Testis (tissue), 3 donors: ENCODE measurements around the gene TLCD5. TPM values are rescaled to one million over a fixed set of nuclear protein-coding genes. Genes with fewer than 3 reads are reported as not detected.

Source experiments
- DNase-seq: peaks from one replicate; pipeline ENCODE4 v3.0.0-alpha.2; 2019
- H3K27ac ChIP-seq, 2 donors: fragments of 200-600 bp; sonication (generic); one replicate each; pipeline ENCODE4 v1.5.1; 2019
- H3K27me3 ChIP-seq: fragments of 200-600 bp; sonication (generic); one replicate; pipeline ENCODE4 v1.5.1; 2019
- H3K36me3 ChIP-seq: fragments of 200-600 bp; sonication (generic); one replicate; pipeline ENCODE4 v1.5.1; 2017; ENCODE audit warnings: low read depth; ENCODE audit errors: missing control alignments
- H3K4me1 ChIP-seq: fragments of 200-600 bp; sonication (generic); one replicate; pipeline ENCODE4 v1.5.1; 2019
- H3K4me3 ChIP-seq, 2 donors: fragments of 200-600 bp; sonication (generic); one replicate each; pipeline ENCODE4 v1.5.1; 2017 to 2019
- H3K9me3 ChIP-seq: fragments of 200-600 bp; sonication (generic); one replicate; pipeline ENCODE4 v1.5.1; 2017
- CTCF ChIP-seq, 3 experiments: fragments of 450-650 bp in 2 of 3; fragments of 200-600 bp in 1 of 3; sonication (generic) in 1 of 3; IDR thresholded peaks; one replicate each; pipeline ENCODE4 v1.5.1; 2016 to 2019; ENCODE audit warnings: antibody characterized with exemption in 3 of 3, mild to moderate bottlenecking in 2 of 3, moderate library complexity in 1 of 3
- POLR2A ChIP-seq: fragments of 450-650 bp; IDR thresholded peaks from one replicate; pipeline ENCODE4 v1.6.1; 2017; ENCODE audit warnings: antibody characterized with exemption, mild to moderate bottlenecking, moderate library complexity
- WGBS, 2 donors: methylation state at CpG; one replicate each; pipeline ENCODE4 v1.1.5; 2018; 5-methylcytosine and 5-hydroxymethylcytosine counted together
- intact Hi-C: fragments of 100-400 bp; cut with DNase I; formaldehyde crosslinking; loops from one replicate; pipeline ENCODE4 v1.15.1; 2023; ENCODE audit warnings: low total_unique reads
- polyA plus RNA-seq: library from polyadenylated mRNA; stranded (reverse); fragments of 350-450 nt; fragmentation: Illumina TruSeq; extraction: RNeasy Lipid Tissue Mini Kit (QIAGEN cat#74804); gene quantifications from one replicate; pipeline ENCODE4 v1.2.3, GENCODE V29; 2014; ENCODE audit warnings: low read depth, low replicate concordance; ENCODE audit not compliant: insufficient read depth
- total RNA-seq, 2 donors: library from RNA; depleted of rRNA; stranded (reverse); fragments of >200 nt; gene quantifications; one replicate each; pipeline ENCODE4 v1.2.3, GENCODE V29; 2016

The TLCD5 gene
- total and polyA plus RNA-seq, 3 donors from 2014 or later = 7.9 to 14.0 (median 12.6) TPM

GRCh38 chr11:120334894-120335462 lies 9.9 kb downstream of the TLCD5 start:
- DNase-seq = peak; percentile 84
- Histone ChIP-seq H3K4me3 (peak overlapping the region; percentile 92), H3K27ac (peak overlapping the region; percentile 73 to 97), H3K27me3 (no peaks in the 10 kb centered on the region), H3K4me1 (peaks cover 20% of the 10 kb centered on the region), H3K36me3 (no peaks in the 10 kb centered on the region), H3K9me3 (no peaks in the 10 kb centered on the region)
- intact Hi-C loops = no loop called here
- TF ChIP-seq CTCF (IDR thresholded peaks at IDR 0.05) = peak; percentile 49 to 74 (median 55)
- TF ChIP-seq POLR2A = no peak
- 0 to 1% methylated on average over 8 of the region's 8 CpGs for WGBS, 2 donors

GRCh38 chr11:120335556-120335907 lies 10.4 kb downstream of the TLCD5 start:
- Histone ChIP-seq H3K27ac (peak overlapping the region; percentile 73 to 97), H3K4me1 (peaks cover 24% of the 10 kb centered on the region), H3K9me3 (no peaks in the 10 kb centered on the region), H3K27me3 (no peaks in the 10 kb centered on the region), H3K36me3 (no peaks in the 10 kb centered on the region), H3K4me3 (peak overlapping the region; percentile 92)
- WGBS, 2 donors = 0% methylated on average over 19 of the region's 19 CpGs
- TF ChIP-seq CTCF (IDR thresholded peaks at IDR 0.05) (no peak), POLR2A (no peak)
- DNase-seq = no peak
- intact Hi-C loops = no loop called here

GRCh38 chr11:120335908-120336640 lies 11.0 kb downstream of the TLCD5 start, which contains the start of gene ARHGEF12:
Gene ARHGEF12, plus strand, starts transcription at chr11:120336413. Its CDS starts 831 bp downstream, at chr11:120337244.
- H3K36me3 ChIP-seq = no peaks in the 10 kb centered on the region

GRCh38 chr11:120336641-120337354 lies 11.7 kb downstream of the TLCD5 start:
- H3K9me3 ChIP-seq = no peaks in the 10 kb centered on the region
- peak overlapping the region; percentile 95 to 97 for H3K27ac ChIP-seq
- no peaks in the 10 kb centered on the region for H3K36me3 ChIP-seq
- TF ChIP-seq POLR2A (no peak), CTCF (IDR thresholded peaks at IDR 0.05) (no peak)
- peak; percentile 52 for DNase-seq
- intact Hi-C loops = no loop called here
- H3K27me3 ChIP-seq = no peaks in the 10 kb centered on the region
- WGBS, 2 donors = 0 to 1% methylated on average over 27 to 44 of the region's 56 CpGs
- H3K4me3 ChIP-seq = peak overlapping the region; percentile 92
- H3K4me1 ChIP-seq = peaks cover 22% of the 10 kb centered on the region

More at GRCh38 chr11:120335908-120336640, 11.0 kb downstream of the TLCD5 start, which contains the start of gene ARHGEF12:
- intact Hi-C loops = no loop called here
- TF ChIP-seq POLR2A = no peak
- no peak for TF ChIP-seq CTCF (IDR thresholded peaks at IDR 0.05)
- peak; percentile 97 for DNase-seq
- no peaks in the 10 kb centered on the region for H3K9me3 ChIP-seq
- peaks cover 24% of the 10 kb centered on the region for H3K4me1 ChIP-seq
- no peaks in the 10 kb centered on the region for H3K27me3 ChIP-seq
- 1% methylated on average over 67 of the region's 92 CpGs; no CpG with 5 or more reads in 1 of the 2 donors for WGBS, 2 donors
- peak within 1 kb of the TSS; percentile 95 to 97 for H3K27ac ChIP-seq
- peak within 1 kb of the TSS; percentile 92 for H3K4me3 ChIP-seq
